Keratinocyte (primary cell): ENCODE results near the gene SMARCA5. TPM values are rescaled to one million over a fixed set of nuclear protein-coding genes. Genes with fewer than 3 reads are reported as not detected.

Experiments
- DNase-seq: peaks from one replicate; pipeline ENCODE4 v3.0.0-alpha.2; 2011; ENCODE audit warnings: low read depth, missing footprints, low spot score
- FAIRE-seq: peaks from 2 replicates; lab custom pipeline; 2011; peaks lifted over from hg19 to GRCh38; lab: Jason Lieb, UNC
- H2AFZ ChIP-seq: 2 replicates; pipeline ENCODE4 v1.6.0; 2012; ENCODE audit warnings: low read length, control low read depth, inconsistent platforms; ENCODE audit not compliant: control insufficient read depth
- H3K27ac ChIP-seq: 2 replicates; pipeline ENCODE4 v1.5.1; 2011; ENCODE audit warnings: low read length; ENCODE audit not compliant: control insufficient read depth, insufficient read depth
- H3K27me3 ChIP-seq: 3 replicates; pipeline ENCODE4 v1.6.0; 2011; ENCODE audit warnings: low read length; ENCODE audit not compliant: control insufficient read depth, insufficient read depth; ENCODE audit errors: extremely low read depth
- H3K36me3 ChIP-seq, 2 experiments: 2 replicates in 1 of 2; 3 replicates in 1 of 2; pipeline ENCODE4 v1.5.1; 2011; ENCODE audit warnings: low read length in 2 of 2, mild to moderate bottlenecking in 1 of 2; ENCODE audit not compliant: control insufficient read depth in 2 of 2, insufficient read depth in 2 of 2; ENCODE audit errors: extremely low read depth in 1 of 2
- H3K4me1 ChIP-seq: 3 replicates; pipeline ENCODE4 v1.5.1; 2011; ENCODE audit warnings: low read length; ENCODE audit not compliant: control insufficient read depth, insufficient read depth; ENCODE audit errors: extremely low read depth
- H3K4me2 ChIP-seq: 3 replicates; pipeline ENCODE4 v1.6.0; 2011; ENCODE audit warnings: low read depth, low read length; ENCODE audit not compliant: control insufficient read depth, insufficient read depth; ENCODE audit errors: extremely low read depth
- H3K4me3 ChIP-seq, 3 experiments: fragments of 200-600 bp in 1 of 3; sonication (generic) in 1 of 3; 2 replicates in 2 of 3; 3 replicates in 1 of 3; pipeline ENCODE4 v1.5.1; 2011 to 2016; ENCODE audit warnings: low read length in 3 of 3, mild to moderate bottlenecking in 3 of 3, control low read depth in 2 of 3, inconsistent platforms in 1 of 3, low read depth in 1 of 3, mixed read lengths in 1 of 3, mixed run types in 1 of 3, moderate library complexity in 1 of 3; ENCODE audit not compliant: control insufficient read depth in 2 of 3, insufficient read depth in 2 of 3; ENCODE audit errors: extremely low read depth in 1 of 3
- H3K79me2 ChIP-seq: 2 replicates; pipeline ENCODE4 v1.6.0; 2012; ENCODE audit warnings: low read length; ENCODE audit not compliant: control insufficient read depth, insufficient read depth
- H3K9ac ChIP-seq: 3 replicates; pipeline ENCODE4 v1.6.0; 2011; ENCODE audit warnings: low read length; ENCODE audit not compliant: control insufficient read depth, insufficient read depth; ENCODE audit errors: extremely low read depth
- H3K9me1 ChIP-seq: 3 replicates; pipeline ENCODE4 v1.6.0; 2011; ENCODE audit warnings: low read length; ENCODE audit not compliant: control insufficient read depth, insufficient read depth; ENCODE audit errors: extremely low read depth
- H3K9me3 ChIP-seq: 2 replicates; pipeline ENCODE4 v1.5.1; 2012; ENCODE audit warnings: low read depth, low read length; ENCODE audit not compliant: control insufficient read depth
- H4K20me1 ChIP-seq: 3 replicates; pipeline ENCODE4 v1.6.0; 2011; ENCODE audit warnings: low read length; ENCODE audit not compliant: control insufficient read depth, insufficient read depth; ENCODE audit errors: extremely low read depth
- CTCF ChIP-seq, 3 experiments: IDR thresholded peaks in 1 of 3; conservative IDR thresholded peaks in 1 of 3; optimal IDR thresholded peaks in 1 of 3; 2 replicates in 2 of 3; 3 replicates in 1 of 3; pipeline versions ENCODE3 to v1.5.1; 2011; ENCODE audit warnings: low read length in 3 of 3, mild to moderate bottlenecking in 3 of 3, moderate library complexity in 2 of 3, control low read depth in 1 of 3, inconsistent platforms in 1 of 3; ENCODE audit not compliant: insufficient read depth in 2 of 3; ENCODE audit errors: extremely low read depth in 1 of 3
- EZH2 ChIP-seq: IDR thresholded peaks from one replicate; pipeline ENCODE4 v1.6.1; 2012; ENCODE audit warnings: inconsistent platforms, mild to moderate bottlenecking, low read length, moderate library complexity
- dilution Hi-C: fragments of 300-500 bp; cut with MboI; formaldehyde crosslinking; loops from one replicate; pipeline ENCODE4 v1.7.0; 2020; ENCODE audit warnings: low sequenced_read_pairs; ENCODE audit not compliant: extremely low pct_ligation_motif_present
- polyA plus RNA-seq, 5 experiments: library from polyadenylated mRNA; depleted of rRNA in 3 of 5; stranded (reverse) in 3 of 5; stranded (forward) in 1 of 5; unstranded in 1 of 5; fragments of >200 nt; gene quantifications; 1 replicate in 1 of 5; 2 replicates in 3 of 5; 3 replicates in 1 of 5; pipeline versions ENCODE4 v1.2.1 to v1.2.3, GENCODE V29; 2011 to 2012; ENCODE audit warnings: missing spikeins in 2 of 5, low read depth in 1 of 5, low replicate concordance in 1 of 5

Gene SMARCA5
- polyA plus RNA-seq, 1 donor (not counting 4 experiments of a cell fraction or from before 2014, with no cell fraction given) = 24.7 TPM

DNA sequence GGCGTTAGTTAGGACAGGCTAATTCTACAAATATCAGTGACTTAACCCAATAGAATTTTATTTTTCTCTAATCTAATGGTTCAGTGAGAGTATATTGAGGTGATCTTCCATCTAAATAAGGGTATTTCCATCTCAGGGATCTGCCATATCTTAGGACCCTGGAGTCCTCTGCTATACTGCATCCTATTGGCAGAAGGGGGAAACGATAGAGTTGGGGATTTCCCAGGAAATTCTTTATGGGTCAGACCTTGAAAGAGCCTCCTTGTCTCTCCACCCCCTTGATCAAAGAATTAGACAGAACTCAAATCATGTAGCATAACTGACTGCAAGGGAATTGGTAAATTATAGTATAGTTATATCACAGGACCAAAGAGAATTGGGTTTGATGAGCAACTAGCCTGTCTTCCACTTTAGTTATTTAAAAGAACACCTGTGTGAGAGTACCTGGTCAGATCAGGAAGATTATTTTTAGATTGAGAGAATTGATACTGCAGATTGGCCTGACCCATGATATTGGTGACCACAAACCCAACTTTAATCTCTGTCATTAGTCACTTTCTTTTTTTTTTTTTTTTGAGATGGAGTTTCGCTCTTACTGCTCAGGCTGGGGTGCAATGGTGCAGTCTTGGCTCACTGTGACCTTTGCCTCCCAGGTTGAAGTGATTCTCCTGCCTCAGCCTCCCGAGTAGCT is 25.6 kb downstream of the SMARCA5 start:
- FAIRE-seq (no peak), DNase-seq (no peak)
- H3K27ac ChIP-seq = no peak overlapping the region
- H3K9me3 ChIP-seq = no peaks in the 10 kb centered on the region
- H3K4me2 ChIP-seq = no peak overlapping the region
- H3K27me3 ChIP-seq = no peaks in the 10 kb centered on the region
- dilution Hi-C loops = no loop called here
- H3K9ac ChIP-seq = no peak overlapping the region
- TF ChIP-seq EZH2 = no peak
- TF ChIP-seq CTCF (optimal IDR thresholded peaks at IDR 0.05 in 1 of 3, IDR thresholded peaks at IDR 0.05 in 1 of 3, conservative IDR thresholded peaks at IDR 0.05 in 1 of 3; ENCODE audit: extremely low read depth in 1 of 3, insufficient read depth in 2 of 3, low read length in 3 of 3) = no peak
- H4K20me1 ChIP-seq = no peaks in the 10 kb centered on the region
- no peak overlapping the region for H2AFZ ChIP-seq
- H3K79me2 ChIP-seq = no peaks in the 10 kb centered on the region
- no peaks in the 10 kb centered on the region for H3K9me1 ChIP-seq
- no peaks in the 10 kb centered on the region for H3K4me1 ChIP-seq
- H3K36me3 ChIP-seq = peaks cover 8 to 19% of the 10 kb centered on the region in 2 experiments
- no peak overlapping the region for H3K4me3 ChIP-seq

- Histone ChIP-seq H3K27me3 (no peaks in the 10 kb centered on the region), H3K4me1 (no peaks in the 10 kb centered on the region), H3K9ac (no peak overlapping the region), H3K4me2 (no peak overlapping the region), H3K9me1 (no peaks in the 10 kb centered on the region), H3K36me3 (peaks cover 10 to 23% of the 10 kb centered on the region in 2 experiments), H3K4me3 (no peak overlapping the region), H3K9me3 (no peaks in the 10 kb centered on the region), H3K79me2 (no peaks in the 10 kb centered on the region), H4K20me1 (no peaks in the 10 kb centered on the region), H3K27ac (no peak overlapping the region), H2AFZ (no peak overlapping the region)
- no peak for TF ChIP-seq CTCF (optimal IDR thresholded peaks at IDR 0.05 in 1 of 3, IDR thresholded peaks at IDR 0.05 in 1 of 3, conservative IDR thresholded peaks at IDR 0.05 in 1 of 3; ENCODE audit: extremely low read depth in 1 of 3, insufficient read depth in 2 of 3, low read length in 3 of 3)
- no peak for TF ChIP-seq EZH2
- no peak for DNase-seq
- dilution Hi-C loops = no loop called here
- FAIRE-seq = no peak
These were observed 26.1 kb downstream of the SMARCA5 start for GRCh38 chr4:143539670-143540023.
